ENCODE data around the gene SSC4D.
"Not testable (repeated sequence)": the region's sequence is repeated elsewhere in the genome, so short reads cannot be mapped to it uniquely, and the experiment has no call there.

Gene SSC4D

DNA sequence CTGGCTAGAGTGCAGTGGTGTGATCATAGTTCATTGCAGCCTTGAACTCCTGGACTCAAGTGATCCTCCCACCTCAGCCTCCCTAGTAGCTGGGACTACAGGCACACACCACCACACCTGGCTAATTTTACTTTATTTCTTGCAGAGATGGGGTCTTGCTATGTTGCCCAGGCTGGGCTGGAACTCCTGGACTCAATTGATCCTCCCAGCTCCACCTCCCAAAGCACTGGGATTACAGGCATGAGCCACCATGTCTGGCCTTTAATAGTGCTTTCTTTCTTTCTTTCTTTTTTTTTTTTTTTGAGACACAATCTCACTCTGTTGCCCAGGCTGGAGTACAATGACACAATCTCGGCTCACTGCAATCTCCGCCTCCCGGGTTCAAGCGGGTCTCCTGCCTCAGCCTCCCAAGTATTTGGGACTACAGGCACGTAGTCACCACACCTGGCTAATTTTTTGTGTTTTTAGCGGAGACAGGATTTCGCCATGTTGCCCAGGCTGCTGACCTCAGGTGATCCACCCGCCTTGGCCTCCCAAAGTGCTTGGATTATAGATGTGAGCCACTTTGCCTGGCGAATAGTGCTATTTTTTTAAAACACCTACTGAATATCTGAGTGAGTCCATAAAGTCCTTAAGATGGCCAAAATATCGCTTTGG lies 8.3 kb upstream of the SSC4D start:
- not testable (repeated sequence) for DNase-seq

DNA sequence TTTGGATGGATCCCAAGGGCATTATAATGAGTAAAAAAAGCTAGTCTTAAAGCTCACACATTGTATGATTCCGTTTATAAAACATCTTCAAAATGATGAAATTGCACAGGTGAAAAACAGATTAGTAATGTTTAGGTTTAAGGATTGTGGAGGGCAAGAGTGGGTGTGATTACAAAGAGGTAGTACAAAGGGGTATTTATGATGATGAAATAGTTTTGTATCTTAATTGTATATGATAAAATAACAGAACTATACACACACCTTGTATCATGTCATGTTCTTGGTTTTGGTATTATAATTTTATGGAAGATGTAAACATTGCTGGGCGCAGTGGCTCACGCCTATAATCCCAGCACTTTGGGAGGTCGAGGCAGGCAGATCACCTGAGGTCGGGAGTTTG lies 2.8 kb upstream of the SSC4D start:
- no peak for DNase-seq

DNA sequence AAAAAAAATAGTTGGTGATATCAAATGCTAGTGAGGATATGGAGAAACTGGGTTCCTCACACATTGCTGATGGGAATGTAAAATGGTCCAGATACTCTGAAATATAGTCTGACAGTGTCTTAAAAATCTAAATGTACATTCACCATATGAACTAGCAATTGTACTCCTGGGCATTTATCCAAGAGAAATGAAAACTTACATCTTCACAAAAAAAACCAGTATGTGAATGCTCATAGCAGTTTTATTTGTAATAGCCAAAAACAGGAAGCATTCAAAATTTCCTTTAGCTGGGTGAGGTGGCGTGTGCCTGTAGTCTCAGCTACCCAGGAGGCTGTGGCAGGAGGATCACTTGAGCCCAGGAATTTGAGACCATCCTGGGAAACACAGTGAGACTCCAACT lies 2.1 kb upstream of the SSC4D start:
- DNase-seq, result no peak

DNA sequence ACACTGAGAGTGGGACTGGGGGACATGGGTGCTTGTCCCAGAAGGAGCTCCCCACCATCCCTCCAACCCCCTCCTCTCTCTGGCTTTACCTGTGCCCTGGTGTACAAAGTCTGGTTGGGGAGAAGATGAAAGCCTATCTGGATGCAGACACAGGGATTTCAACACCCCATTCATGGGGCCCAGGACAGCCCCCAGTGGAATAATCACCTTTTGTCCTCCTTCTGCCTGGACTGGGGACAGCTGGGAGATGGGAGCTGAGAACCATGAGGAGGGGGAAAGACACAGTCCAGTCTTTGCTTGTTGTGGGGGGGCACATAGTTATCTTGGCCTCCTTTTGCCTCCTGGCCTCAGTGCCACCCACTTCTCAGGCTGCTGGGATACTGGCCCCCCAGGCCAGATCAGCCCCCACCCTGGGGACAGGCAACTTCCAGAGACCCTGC lies 1.4 kb downstream of the SSC4D start:
- no peak for DNase-seq

DNA sequence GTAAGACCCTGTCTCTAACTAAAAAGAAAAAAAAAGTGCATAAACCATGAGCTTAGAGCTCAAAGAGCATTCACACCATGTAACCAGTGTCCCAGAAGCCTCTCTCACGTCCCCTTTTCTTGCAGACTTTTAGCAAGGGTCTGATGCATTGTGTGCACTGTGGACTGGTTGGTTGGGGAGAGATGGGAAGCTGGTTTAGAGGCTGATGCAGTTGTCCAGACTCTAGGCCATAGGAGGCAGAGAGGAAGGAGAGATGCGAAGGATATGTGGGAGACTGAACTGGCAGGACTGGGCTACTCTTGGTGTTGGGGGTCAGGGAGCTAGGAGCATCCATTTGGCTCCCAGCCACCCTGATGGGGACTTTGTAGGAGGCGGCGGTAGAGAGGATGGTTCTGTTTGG lies 1.8 kb downstream of the SSC4D start:
- no peak for DNase-seq

DNA sequence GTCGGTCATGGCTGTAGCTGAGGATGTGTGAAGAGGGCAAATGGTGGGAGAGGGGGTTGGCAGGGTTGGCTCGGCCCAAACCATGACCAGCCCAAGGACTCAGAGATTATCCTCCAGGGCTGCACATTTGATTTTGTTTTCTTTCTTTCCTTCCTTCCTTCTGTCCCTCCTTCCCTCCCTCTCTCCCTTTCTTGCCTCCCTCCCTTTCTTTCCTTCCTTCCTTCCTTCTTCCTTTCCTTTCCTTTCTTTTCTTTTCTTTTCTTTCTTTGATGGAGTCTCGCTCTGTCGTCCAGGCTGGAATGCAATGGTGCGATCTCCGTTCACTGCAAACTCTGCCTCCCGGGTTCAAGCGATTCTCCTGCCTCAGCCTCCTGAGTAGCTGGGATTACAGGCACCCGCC lies 3.8 kb downstream of the SSC4D start:
- no peak for DNase-seq

DNA sequence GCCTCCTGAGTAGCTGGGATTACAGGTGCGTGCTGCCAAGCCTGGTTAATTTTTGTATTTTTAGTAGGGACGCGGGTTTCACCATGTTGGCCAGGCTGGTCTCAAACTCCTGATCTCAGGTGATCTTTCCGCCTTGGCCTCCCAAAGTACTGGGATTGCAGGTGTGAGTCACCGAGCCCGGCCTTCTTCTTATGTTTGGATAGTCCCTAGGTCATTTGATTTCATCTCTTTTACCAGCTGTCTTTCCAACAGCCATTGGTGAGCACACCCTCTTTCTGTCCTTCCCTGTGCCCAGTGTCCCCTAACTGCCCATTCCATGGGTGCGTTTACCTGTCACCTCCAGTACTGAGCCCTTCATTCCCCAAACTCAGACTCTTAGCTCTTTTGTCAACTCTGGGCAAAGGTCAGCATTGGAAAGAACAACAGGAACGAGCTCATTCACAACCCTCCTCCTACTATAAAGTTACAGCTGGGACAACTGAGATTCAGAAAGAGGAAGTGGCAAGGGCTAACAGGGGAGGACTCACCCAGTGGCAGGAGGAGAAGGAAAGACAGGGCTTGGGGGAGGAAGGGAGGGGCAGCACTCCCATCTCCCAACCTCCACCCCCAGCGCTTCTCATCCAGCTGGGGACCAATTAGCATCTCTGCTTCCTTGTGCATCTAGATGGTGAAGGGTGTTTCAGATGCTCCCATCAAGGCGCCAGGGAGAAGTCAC lies 5.6 kb downstream of the SSC4D start:
- DNase-seq, result no peak

DNA sequence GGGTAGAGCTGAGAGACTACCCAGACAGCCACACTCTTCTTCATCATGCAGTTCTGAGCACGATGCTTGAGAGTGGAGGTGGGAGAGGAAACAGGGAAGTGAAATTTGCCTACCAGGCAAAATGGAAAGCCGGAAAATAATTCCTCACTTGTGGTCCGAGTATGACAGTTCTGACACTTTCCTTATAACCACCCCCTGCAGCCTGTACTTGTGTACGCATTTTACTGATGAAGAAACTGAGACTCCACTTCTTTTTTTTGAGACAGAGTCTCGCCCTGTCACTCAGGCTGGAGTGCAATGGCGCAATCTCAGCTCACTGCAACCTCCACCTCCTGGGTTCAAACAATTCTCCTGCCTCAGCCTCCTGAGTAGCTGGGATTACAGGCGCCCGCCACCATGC lies 6.4 kb downstream of the SSC4D start:
- DNase-seq, result not testable (repeated sequence)

DNA sequence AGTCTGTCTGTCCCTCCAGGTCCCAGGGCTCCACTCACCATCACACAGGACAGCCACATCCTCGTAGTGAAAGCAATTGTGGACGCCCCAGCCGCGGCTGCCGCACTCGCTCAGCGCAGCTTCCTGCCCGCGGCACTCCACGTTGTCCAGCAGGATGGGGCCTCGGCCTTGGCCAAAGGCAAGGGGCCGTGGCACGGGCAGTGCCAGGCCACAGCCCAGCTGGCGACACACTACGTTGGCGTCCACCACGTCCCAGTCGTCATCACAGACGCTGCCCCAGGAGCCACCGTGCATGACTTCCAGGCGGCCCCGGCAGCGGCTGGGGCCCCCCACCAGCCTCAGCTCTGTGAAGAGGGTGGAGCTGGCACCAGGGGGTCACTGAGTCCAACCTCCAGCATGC lies 9.2 kb downstream of the SSC4D start:
- DNase-seq, result no peak

DNA sequence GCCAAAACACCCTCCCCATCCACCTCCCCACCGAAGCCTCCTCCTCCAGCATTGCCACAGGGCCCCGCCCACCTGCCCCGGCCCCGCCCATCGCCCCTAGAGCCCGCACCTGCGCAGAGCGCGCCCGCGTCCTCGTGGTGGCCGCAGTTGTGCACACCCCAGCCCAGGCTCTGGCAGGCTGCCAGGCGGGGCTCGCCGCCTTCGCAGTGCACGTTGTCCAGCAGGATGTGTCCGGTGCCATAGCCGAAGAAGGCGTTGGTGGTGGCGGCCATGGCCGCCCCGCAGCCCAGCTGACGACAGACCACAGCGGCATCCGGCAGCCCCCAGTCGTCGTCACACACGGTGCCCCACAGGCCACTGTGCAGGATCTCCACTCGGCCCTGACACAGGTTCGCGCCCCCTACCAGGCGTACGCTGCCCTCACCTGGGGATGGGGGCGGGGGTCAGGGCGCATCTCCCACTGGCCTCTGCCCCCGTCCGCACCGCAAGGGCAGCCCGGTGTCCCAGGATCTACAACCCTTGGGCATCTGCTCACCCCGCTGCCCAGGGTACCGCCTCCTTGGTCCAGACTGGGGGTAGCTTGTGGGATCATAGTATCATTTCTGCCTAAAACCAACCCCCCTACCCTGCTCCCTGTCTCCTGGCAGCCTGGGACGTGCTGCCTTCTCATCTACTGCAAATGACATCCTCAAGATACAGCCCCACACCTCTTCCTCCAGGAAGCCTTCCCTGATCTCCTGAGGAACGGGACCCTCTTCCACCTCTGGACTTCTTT lies 11.9 kb downstream of the SSC4D start:
- peak; percentile 87 for DNase-seq

DNA sequence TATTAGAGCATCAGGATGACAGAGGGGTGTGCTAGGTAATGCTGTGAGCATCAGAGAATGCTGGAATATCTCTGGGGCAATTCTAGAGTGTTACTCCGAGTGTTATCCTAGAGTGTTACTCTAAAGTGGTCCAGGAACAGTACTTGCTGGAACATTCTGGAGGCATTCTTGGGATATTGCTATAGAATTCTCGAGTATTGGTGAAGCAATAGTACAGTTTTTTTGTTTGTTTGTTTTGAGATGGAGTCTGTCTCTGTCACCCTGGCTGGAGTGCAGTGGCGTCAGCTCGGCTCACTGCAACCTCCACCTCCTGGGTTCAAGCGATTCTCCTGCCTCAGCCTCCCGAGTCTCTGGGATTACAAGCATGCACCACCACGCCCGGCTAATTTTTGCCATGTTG lies 12.6 kb downstream of the SSC4D start:
- DNase-seq, result no peak

DNA sequence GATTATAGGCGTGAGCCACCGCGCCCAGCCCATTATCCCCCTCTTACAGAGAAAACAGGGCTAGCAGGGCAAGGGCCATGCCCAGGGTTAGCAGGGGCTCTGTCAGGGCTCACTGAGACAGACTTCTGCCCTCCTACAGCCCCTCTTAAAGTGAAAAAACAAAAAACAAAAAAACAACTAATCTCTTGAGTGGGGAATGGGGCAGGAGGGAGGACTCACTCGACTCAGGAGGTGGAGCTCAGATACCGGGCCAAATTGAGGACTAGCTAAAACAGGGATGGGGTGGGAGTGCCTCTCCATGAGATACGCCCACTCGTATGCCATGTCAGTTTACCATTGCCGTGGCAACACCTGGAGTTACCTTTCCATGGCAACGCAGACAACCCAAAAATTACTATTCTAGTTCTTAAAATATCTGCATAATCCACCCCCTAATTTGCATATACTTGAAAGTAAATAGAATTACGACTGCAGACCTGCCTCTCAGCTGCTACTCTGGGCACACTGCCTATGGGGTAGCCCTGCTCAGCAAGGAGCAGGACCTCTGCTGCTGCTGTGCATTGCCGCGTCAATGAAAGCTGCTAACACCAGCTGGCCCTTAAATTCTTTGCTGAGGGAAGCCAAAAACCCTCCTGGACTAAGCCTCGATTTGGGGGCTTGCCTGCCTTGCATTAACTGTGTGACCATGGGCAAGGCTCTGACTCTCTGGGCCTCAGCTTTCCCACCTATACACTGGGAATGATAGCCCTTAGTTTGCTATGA lies 13.4 kb downstream of the SSC4D start:
- DNase-seq, result no peak

DNA sequence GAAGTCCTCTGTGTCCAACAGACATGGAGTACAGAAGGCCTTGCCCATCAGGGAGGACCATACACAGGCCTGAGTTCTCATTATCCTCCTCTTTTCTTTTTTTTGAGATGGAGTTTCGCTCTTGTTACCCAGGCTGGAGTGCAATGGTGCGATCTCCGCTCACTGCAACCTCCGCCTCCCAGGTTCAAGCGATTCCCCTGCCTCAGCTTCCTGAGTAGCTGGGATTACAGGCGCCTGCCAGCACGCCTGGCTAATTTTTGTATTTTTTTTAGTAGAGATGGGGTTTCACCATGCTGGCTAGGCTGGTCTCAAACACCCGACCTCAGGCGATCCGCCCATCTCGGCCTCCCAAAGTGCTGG lies 13.9 kb downstream of the SSC4D start:
- not testable (repeated sequence) for DNase-seq

DNA sequence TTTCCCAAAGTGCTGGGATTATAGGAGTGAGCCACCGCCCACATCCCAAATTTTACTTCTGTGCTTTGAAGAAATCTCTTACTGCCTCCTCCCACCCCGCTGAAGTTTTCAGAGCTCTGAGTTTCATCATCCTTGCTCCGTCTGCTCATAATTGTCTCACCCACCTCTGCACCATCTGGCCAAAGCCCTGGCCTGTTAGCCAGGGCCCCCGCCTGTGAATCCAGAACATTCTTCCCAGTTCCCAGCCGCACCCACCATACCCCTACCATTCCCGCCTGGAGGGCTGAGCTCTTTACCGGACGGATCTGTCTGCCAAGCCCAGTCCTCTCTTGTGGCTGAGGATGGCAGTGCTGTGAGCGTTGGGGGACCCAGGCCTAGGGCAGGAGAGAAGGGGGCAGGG lies 14.5 kb downstream of the SSC4D start:
- DNase-seq, result no peak

DNA sequence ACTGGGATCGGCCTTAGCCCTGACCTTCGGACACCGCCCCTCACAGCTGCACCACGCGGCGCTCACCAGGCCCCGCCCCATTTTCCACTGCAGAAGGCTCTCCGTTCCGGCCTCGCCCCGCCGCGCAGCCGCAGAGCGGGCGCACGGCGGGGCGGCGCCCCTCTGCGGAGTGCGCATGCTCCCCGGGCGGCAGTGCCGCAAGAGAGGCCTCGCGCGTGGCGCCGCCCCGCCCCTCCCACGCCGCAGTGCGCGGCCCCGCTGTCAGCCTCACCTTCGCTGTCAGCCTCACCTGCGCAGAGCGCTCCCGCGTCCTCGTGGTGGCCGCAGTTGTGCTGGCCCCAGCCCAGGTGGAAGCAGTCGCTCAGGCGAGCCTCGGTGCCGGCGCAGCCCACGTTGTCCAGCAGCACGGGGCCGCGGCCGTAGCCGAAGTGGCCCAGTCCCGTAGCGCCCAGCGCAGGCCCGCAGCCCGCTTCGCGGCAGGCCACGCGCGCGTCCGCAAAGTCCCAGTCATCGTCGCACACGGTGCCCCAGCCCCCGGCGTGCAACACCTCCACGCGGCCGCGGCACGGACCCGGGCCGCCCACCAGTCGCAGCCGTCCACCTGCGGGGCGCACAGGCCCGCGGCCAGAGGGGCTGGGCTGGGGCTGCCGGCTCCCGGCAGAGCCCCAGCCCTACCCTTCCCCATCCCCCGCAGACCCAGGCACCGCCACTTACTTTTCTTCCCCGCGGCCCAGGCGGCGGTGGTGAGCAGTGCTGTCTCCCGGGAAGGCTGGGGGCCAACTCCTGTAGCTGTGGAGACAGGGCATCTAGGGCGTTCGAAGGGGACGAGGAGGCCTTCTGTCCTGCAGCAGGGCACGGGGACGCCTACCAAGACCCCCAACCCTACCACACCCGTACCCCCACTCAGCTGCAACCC lies 16.1 kb downstream of the SSC4D start:
- DNase-seq, result peak; percentile 91

DNA sequence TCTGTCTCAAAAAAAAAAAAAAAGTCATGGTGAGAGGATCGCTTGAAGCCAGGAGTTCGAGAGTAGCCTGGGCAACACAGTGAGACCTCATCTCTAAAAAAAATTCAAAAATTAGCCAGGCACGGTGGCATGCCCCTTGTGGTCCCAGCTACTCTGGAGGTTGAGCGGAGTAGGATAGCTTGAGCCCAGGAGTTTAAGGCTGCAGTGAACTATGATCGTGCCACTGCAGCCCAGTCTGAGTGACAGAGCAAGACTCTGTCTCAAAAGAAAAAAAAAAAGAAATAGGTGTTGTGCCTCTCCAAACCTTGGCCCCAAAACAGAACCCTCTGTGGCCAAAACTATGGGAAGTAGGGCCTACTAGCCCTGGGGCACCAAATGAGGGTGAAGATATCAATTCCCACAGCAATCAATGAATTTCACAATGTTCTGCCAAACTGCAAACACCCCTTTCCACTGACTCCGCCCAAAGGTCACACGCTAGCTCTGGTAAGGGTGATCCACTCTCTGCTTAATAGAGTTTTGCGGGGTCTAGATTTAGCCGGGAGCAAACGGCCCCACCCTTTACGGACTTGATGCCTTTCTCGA lies 16.9 kb downstream of the SSC4D start:
- DNase-seq, result no peak

DNA sequence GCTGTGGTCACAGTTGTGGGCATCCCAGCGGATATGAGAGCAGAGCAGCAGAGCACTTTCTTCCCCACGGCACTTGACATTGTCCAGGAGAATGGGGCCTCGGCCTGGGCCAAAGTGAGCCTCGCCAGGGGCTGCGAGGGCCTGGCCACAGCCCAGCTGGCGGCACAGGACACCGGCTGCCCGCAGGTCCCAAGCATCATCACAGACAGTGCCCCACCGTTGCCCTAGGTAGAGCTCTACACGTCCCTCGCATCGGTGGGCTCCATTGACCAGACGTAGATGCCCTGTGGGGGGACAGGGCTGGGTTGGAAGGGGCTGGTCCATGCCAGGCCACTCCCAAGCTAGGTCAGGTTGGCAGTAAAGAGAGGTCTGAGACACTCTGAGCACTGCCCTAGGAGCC lies 19.4 kb downstream of the SSC4D start:
- DNase-seq, result no peak

DNA sequence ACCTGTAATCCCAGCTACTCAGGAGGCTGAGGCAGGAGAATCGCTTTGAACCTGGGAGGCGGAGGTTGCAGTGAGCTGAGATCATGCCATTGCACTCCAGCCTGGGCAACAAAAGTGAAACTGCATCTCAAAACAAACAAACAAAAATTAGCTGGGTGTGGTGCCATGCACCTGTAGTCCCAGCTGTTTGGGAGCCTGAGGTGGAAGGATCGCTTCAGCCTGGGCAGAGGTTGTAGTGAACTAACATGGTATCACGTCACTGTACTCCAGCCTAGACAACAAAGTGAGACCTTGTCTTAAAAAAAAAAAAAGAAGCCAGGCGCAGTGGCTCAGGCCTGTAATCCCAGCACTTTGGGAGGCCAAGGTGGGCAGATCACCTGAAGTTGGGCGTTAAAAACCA lies 21.7 kb downstream of the SSC4D start:
- DNase-seq, result not testable (repeated sequence)

DNA sequence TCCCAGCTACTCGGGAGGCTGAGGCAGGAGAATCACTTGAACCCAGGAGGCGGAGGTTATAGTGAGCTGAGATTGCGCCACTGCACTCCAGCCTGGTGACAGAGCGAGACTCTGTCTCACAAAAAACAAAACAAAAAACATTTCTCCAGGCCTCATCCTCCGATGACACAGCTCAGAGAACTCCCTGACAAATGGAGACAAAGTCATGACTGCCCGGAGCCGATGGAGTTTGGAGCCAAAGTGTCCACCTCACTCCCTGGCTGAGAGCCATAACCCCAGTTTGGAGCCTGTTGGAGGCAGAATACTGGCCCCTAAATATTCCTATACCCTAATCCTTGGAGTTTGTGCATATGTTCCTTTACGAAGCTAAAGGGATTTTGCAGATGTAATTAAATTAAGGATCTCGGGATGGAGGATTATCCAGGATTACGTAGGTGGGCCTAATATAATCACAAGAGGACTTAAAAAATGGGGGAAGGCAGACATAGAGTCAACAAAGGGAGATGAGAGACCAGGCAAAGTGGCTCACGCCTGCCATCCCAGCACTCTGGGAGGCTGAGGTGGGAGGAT lies 22.7 kb downstream of the SSC4D start:
- DNase-seq, result no peak

DNA sequence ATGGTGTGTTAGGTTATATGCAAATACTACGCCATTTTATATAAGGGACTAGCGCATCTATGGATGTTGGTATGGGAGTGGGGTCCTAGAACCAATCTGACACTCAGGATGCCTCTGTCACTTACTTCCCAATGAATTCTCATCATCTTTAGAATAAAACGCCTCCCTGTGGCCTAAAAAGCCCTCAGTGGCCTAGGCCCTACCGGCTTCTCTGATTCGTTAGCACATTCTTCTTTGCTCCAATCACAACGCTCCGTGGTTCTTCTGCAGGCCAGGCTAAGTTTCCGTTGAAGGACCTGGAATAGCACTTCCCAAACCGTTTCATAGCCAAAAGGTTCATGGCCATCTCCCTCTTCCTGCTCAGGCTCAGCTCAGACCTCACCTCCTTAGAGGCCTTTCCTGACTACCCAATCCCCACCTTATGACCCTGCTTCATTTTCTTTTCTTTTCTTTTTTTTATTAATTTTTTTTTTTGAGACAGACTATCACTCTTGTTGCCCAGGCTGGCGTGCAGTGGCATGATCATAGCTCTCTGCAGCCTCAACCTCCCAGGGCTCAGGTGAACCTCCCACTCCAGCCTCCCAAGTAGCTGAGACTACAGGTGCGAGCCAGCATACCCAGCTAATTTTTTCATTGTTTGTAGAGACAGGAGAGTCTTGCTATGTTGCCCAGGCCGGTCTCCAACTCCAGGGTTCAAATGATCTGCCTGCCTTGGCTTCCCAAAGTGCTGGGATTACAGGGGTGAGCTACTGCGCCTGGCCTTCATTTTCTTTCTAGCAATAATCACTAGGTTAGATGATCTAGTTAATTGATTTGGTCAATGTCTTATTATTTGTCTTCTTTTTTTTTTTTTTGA lies 26.2 kb downstream of the SSC4D start:
- no peak for DNase-seq

DNA sequence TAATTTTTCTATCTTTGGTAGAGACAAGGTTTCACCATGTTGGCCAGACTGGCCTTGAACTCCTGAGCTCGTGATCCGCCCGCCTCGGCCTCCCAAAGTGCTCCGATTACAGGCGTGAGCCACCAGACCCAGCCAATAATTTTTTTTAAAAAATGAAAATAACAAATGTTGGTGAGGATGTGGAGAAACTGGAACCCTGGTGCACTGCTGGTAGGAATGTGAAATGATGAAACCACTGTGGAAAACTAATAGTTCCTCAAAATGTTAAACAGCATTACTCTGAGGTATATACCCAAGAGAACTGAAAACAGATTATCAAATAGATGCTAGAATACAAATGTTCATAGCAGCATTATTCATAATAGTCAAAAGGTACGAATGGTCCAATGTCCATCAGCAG lies 27.7 kb downstream of the SSC4D start:
- no peak for DNase-seq
